SJCRH30 (cell line): ENCODE data around the gene RRN3. TPM values are rescaled to one million over a fixed set of nuclear protein-coding genes. Genes with fewer than 3 reads are reported as not detected.
A peak's percentile ranks its signal among the peaks of the same experiment; 100 is the strongest.
"Not testable (repeated sequence)": the region's sequence is repeated elsewhere in the genome, so short reads cannot be mapped to it uniquely, and the experiment has no call there.

Experiments
- DNase-seq, 2 experiments: peaks; one replicate each; pipeline ENCODE4 v3.0.0-alpha.2; 2015 to 2020
- H3K27ac ChIP-seq: fragments of 250-450 bp; sonication (Bioruptor Pico); 2 replicates; pipeline ENCODE4 v1.5.1; 2020; ENCODE audit warnings: mild to moderate bottlenecking, moderate library complexity
- H3K27me3 ChIP-seq: fragments of 250-450 bp; sonication (Bioruptor Pico); 2 replicates; pipeline ENCODE4 v1.5.1; 2020; ENCODE audit warnings: mild to moderate bottlenecking, moderate library complexity
- H3K36me3 ChIP-seq: fragments of 250-450 bp; sonication (Bioruptor Pico); 2 replicates; pipeline ENCODE4 v1.5.1; 2020; ENCODE audit warnings: mild to moderate bottlenecking, moderate library complexity
- H3K4me1 ChIP-seq: fragments of 250-450 bp; sonication (Bioruptor Pico); 2 replicates; pipeline ENCODE4 v1.5.1; 2020; ENCODE audit warnings: mild to moderate bottlenecking, moderate library complexity
- H3K4me3 ChIP-seq: fragments of 250-450 bp; sonication (Bioruptor Pico); 2 replicates; pipeline ENCODE4 v1.5.1; 2020; ENCODE audit warnings: mild to moderate bottlenecking, moderate library complexity
- H3K9me3 ChIP-seq: fragments of 250-450 bp; sonication (Bioruptor Pico); replicated peaks from 2 replicates; pipeline ENCODE4 v1.5.1; 2020; ENCODE audit warnings: mild to moderate bottlenecking, moderate library complexity
- total RNA-seq: library from RNA; depleted of rRNA; stranded (reverse); fragments of >200 nt; shearing (Covaris generic); gene quantifications from 2 replicates; pipeline ENCODE4 v1.2.3, GENCODE V29; 2014

RRN3 gene
- total RNA-seq, 1 experiment from 2014 or later = 53.2 TPM

DNA sequence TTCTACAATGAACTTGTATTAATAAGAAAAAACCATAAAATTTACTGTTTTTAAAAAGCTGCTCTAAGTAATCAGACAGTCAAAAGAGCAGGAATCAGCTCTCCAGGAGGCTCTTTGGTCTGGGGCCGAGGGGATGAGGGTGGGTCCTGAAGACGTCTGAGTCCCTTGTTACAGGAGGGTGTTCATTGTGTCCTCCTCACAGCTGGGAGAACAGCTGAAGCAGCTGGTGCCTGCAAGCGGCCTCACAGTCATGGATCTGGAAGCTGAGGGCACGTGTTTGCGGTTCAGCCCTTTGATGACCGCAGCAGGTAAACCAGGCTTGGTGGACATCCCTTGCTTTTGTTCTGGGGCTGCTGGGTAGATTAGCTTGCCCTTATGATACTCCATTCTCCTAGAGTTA, 64.3 kb downstream of the RRN3 start:
- not testable (repeated sequence) for H3K9me3 ChIP-seq, H3K27me3 ChIP-seq, H3K4me3 ChIP-seq, H3K4me1 ChIP-seq
- peak; percentile 70 for DNase-seq
- Histone ChIP-seq H3K27ac (peak overlapping the region; percentile 67), H3K36me3 (peaks cover 23% of the 10 kb centered on the region)

DNA sequence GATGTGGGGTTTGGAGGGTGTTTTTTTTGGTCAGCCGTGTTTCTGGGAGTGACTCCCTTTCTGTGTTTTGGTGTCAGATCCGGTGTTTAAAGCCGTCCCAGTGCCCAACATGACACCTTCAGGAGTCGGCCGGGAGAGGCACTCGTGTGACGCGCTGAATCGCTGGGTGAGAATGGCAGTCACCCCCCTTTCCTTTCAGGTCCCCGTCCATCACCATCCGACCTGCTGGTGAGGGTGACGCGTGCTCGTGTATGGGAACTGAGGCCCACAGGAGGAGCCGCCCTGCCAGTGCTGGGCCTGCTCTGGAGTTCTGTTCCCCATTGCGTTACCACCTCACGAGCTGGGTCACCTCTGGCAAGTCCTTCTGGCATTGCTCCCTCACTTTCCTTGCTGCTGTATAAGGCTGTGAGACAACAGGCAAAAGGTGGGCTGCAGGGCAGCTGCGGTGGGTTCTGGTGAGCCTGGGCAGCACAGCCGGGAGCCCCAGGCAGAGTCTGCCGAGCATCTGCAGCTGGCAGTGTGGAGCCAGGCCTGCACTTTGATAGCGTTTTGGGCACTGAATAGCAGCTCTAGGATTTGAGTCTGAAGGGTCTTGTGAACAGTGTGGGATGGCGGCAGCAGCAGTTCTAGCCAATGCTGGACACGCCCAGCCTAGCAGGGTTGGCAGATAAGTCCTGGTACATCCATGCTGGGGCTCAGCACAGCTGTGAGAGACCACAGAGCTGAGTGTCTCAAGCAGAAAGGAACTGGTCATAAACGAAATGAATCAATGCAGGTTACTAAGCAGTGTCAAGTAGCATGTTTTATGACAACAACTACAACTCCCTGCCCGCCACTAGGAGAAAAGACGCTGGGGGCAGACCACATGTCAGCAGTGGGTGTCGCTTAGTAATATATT, 65.0 kb downstream of the RRN3 start:
- not testable (repeated sequence) for H3K4me3 ChIP-seq, H3K27me3 ChIP-seq, H3K9me3 ChIP-seq, H3K4me1 ChIP-seq
- Histone ChIP-seq H3K36me3 (peaks cover 22% of the 10 kb centered on the region), H3K27ac (peak overlapping the region; percentile 67)
- peak; percentile 66 to 70 for DNase-seq

DNA sequence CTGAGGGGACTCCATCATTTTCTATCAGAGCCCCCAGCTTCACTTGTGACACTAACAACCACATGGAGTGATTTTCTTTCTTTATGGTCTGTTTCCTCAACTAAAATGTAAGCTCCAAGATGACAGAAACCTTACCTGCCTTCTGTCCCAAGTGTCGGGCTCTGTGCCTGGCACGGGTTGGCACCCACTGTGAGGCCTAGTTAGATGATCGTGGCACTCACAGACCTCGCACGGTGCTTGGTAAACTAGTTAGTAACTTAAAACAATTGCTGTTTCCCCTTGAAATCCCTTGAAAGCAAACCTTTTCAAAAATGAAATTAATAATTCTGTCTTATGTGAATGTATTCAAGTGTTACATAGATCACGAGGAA, 65.7 kb downstream of the RRN3 start:
- H3K4me1 ChIP-seq, DNase-seq, H3K27ac ChIP-seq, H3K27me3 ChIP-seq, H3K9me3 ChIP-seq, H3K4me3 ChIP-seq: not testable (repeated sequence)
- H3K36me3 ChIP-seq = peaks cover 15% of the 10 kb centered on the region

DNA sequence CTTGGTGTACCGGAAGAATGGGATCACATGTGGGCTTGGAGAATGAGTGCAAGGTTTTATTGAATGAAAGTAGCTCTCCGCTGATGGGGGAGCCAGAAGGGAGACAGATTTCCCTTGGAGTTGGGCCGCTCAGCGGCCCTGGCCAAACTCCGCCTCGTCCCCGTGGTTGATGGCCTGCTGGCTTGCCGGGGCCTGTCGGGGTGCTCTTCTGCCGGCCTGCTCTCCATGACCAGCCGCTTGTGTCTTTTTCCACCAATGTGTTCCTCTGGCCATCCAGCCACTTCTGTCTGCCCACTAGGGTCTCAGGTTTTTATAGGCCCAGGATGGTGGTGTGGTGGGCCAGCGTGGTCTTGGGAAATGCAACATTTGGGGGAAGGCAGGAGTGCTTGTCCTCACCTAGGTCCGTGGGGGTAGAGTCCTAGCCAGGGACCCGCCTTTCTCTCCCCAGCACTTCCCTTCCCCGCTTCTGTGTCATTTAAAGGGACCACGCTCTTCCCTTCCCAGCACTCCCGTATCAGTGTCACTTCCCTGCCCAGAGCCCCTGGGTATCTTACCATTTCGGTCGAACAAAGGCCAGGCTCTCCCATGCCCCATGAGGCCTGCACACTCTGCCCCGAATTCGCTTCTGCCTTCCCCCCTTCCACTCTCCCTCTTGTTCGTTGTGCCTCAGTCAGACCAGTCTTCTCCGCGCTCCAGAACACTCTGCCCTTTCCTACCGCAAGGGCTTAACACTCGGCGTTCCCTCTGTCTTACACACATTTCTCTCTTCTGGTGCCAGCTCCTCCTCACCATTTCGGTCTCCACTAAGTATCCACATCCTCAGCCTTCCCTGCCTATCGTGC, 66.3 kb downstream of the RRN3 start:
- not testable (repeated sequence) for H3K4me1 ChIP-seq, H3K9me3 ChIP-seq, H3K4me3 ChIP-seq, DNase-seq, H3K27me3 ChIP-seq, H3K27ac ChIP-seq
- peaks cover 17% of the 10 kb centered on the region for H3K36me3 ChIP-seq

DNA sequence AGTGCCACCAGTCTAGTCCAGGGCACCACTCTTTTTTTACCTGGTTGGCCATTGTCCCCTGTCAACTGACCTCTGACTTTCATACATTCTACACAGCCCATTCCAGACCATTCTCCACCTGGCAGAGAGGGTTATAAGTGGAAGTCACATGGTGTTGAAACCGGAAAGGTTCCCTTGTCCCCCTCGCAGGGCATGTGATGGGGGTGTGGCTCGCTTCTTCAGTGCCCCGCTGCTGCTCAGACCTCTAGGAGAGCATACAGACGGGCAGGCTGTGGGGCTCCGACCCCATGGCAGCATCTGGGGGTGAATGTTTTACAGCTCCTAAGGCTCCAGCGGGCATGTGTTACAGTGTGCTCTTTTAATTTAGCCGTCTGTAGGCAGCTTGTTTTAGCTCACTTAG, 67.0 kb downstream of the RRN3 start:
- not testable (repeated sequence) for DNase-seq, H3K27me3 ChIP-seq, H3K27ac ChIP-seq, H3K9me3 ChIP-seq, H3K4me3 ChIP-seq
- Histone ChIP-seq H3K36me3 (peaks cover 20% of the 10 kb centered on the region), H3K4me1 (peaks cover 13% of the 10 kb centered on the region)

DNA sequence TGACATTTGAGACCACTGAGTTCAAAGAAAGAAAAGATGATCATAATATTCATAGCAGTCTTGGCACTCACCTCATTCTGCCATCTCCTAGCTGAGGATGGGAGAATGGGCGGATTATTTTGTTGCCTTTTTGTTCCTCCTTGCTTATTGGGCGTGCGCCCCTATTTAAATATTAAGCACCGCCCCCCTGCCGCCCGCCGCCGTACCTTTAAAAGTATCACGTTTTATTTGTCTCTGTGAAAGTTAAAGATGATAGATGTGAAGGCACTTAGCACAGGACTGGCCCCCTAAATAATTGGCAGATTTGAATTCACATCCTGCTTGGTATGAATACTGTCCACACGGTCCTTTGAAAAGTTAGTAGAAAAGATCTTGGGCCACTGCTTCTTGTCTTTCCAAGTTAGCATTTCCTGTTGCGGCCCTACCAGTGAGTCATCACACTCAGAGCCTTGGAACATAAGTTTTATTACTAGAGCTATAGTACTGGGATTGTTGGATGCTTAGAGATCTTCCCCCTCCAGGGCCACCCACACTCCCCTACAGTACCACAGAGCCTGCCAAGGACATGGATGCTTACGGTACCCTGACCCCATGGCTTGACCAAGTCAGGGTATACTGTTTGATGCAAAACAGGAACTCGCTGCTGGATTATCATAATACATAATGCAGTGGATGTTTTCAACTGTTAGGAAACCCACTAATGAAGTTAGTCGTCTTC, 68.7 kb downstream of the RRN3 start:
- DNase-seq, H3K27ac ChIP-seq, H3K4me3 ChIP-seq, H3K9me3 ChIP-seq, H3K27me3 ChIP-seq: not testable (repeated sequence)
- Histone ChIP-seq H3K4me1 (peaks cover 22% of the 10 kb centered on the region), H3K36me3 (peaks cover 23% of the 10 kb centered on the region)

DNA sequence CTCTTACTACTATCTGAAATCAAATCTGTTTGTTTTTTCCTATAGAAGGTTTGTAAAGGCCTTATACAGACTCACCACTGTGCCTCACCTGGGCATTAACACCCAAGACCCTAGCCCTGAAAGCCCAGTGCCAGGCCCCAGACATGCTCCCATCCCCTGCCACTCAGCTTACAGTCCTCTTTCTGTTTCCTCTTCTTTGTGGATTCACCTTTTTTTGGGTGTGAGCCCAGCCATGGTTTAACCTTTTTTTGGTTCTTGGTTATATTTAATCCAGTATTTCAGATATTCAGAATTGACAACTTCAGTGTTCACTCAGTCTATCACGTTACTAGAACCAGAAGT, 69.2 kb downstream of the RRN3 start:
- not testable (repeated sequence) for H3K9me3 ChIP-seq, H3K27me3 ChIP-seq, H3K4me3 ChIP-seq, H3K27ac ChIP-seq, DNase-seq
- Histone ChIP-seq H3K36me3 (peaks cover 23% of the 10 kb centered on the region), H3K4me1 (peaks cover 20% of the 10 kb centered on the region)

DNA sequence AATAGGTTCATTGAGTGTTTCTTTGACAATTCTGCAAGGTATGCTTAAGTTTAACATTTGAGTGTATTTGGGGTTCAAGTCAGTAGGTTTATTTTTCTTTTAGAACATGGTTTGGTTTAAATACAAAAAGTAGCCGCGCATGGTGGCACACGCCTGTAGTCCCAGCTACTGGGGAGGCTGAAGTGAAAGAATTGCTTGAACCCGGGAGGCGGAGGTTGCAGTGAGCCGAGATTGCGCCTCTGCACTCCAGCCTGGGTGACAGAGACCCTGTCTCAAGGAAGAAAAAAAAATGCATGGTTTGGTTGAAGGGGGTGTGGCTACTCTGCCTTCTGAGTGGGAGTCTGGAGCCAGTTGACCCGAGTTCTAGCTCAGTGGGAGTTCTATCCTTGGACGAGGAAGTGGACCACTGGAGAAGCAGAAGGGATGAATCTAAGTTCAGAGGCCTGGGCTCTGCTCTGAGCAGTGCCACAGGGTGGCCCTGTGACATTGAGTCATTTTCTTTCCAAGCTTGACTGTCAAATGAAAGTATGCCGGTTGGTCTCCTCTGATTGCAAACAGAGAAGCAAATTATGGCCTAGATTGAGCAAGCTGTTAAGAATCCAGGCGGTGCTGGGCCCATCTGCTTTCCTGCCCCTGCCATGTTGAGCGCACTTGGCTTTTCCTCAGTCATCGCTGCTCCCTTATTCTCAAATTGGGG, 70.5 kb downstream of the RRN3 start:
- DNase-seq = not testable (repeated sequence)
- H3K36me3 ChIP-seq = peaks cover 32% of the 10 kb centered on the region

DNA sequence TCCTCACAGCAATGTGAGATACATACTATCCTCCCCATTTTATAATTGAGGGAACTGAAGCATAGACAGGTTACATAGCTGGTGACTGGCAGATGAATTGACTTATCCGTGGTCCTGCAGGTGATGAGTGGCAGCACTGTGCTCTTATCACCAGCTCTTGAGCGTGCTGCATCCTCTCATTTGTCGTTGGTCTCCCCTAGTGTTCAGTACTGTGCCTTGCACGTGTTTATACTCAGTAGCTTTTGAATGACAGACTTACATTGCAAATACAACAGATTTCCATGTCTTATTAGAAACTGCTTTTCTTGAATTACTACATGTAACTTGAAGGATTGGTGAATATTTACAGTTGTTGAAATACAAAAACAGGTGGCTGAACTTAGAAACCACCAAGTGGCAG, 71.9 kb downstream of the RRN3 start:
- not testable (repeated sequence) for H3K27ac ChIP-seq, H3K27me3 ChIP-seq, H3K4me3 ChIP-seq, H3K9me3 ChIP-seq
- Histone ChIP-seq H3K4me1 (peaks cover 25% of the 10 kb centered on the region), H3K36me3 (peaks cover 33% of the 10 kb centered on the region)
- DNase-seq = peak; percentile 29 to 58

More for the DNA sequence above, 70.5 kb downstream of the RRN3 start:
- H3K27me3 ChIP-seq, H3K27ac ChIP-seq, H3K9me3 ChIP-seq, H3K4me3 ChIP-seq: not testable (repeated sequence)
- peaks cover 17% of the 10 kb centered on the region for H3K4me1 ChIP-seq

DNA sequence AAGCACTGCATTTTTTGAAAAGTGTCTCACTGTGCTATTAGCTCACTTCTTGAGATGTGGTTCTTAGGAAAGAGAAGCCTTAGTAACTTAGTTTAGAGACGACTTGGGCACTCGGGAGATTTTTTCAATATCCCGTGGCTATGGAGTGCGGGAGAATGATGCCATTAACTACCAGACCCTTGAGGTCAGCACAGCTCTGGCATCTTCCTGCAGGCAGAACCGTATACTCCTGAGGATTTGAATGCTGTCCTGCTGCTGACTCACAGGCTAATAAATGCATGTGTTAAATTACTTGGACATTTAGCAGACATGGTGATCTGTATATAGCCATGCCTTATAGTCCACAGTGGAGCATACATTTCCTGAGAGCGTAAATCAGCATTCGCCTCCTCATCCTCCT, 72.6 kb downstream of the RRN3 start:
- Histone ChIP-seq H3K4me1 (peaks cover 31% of the 10 kb centered on the region), H3K36me3 (peaks cover 33% of the 10 kb centered on the region)
- H3K9me3 ChIP-seq, H3K27me3 ChIP-seq, H3K4me3 ChIP-seq, H3K27ac ChIP-seq: not testable (repeated sequence)
- DNase-seq = peak in 1 of 2 experiments; percentile 24

DNA sequence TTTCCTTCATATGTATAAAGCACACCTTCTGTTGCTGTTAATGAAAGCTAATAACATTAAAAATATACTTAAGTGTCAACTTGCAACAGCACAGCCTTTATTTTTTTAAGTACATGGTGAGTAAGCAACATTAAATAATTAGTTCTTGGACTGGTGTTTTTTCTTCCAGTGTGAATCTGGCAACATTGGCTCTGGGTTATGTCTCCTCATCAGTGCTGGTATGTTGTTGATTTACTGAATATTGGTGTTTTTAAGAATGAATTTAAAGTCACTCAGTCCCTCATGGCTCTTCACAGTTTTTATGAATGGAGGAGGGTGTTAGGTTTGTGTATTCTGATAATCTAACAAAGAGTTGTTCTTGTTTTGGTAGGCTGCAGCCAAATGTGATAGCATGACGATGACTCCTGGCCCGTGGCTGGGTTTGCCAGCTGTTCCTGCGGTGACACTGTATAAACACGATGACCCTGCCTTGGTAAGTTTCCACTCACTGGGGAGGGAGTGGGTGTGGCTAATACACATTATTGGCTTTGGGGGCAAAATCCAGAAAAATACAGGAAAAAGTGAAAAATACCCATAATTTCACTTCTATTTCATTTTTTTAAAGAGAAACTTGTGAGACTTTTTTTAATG, 77.0 kb downstream of the RRN3 start:
- peak overlapping the region; percentile 96 for H3K27ac ChIP-seq
- not testable (repeated sequence) for H3K27me3 ChIP-seq, H3K9me3 ChIP-seq, H3K4me3 ChIP-seq
- peak; percentile 92 to 95 for DNase-seq
- H3K4me1 ChIP-seq = peaks cover 27% of the 10 kb centered on the region
- H3K36me3 ChIP-seq = peaks cover 21% of the 10 kb centered on the region

DNA sequence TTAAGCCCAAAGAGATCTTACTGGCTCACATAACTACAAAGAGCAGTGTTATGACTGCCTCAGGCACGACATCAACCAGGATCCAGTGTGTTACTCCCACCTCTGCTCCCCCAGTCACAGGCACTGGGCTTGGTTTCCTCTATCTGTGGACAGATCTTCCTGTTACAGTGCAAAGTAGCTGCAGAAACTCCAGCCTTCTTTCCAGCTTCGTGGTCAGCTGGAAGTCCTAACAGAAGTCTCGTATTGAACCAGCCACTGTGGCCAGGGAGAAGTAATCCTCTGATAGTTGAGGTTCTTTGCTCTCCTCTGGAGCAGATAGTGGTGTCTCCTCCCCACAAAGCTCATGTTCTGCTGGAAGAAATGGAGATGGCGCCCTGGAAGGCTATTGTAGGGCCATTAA, 77.7 kb downstream of the RRN3 start:
- H3K9me3 ChIP-seq, H3K27me3 ChIP-seq, H3K4me3 ChIP-seq: not testable (repeated sequence)
- H3K4me1 ChIP-seq = peaks cover 21% of the 10 kb centered on the region
- H3K36me3 ChIP-seq = peaks cover 21% of the 10 kb centered on the region
- DNase-seq = peak; percentile 69 to 83
- H3K27ac ChIP-seq = peak overlapping the region; percentile 96

DNA sequence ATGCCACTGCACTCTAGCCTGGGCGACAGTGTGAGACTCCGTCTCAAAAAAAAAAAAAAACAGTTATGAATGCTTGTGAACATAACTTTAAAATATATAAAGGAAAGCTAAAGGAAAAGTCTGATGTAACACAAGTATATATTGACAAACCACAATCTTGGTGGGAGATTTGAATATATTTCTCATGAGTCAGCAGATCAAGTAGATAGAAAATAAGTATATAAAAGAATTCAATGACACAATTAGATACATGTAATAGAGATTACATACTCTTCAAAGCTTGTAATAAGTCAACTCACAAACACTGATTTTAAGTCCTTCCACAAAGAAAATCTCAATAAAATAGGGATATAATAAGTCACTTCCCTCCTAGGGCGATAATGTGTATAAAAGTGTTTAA, 78.4 kb downstream of the RRN3 start:
- not testable (repeated sequence) for H3K27me3 ChIP-seq, DNase-seq, H3K27ac ChIP-seq, H3K4me3 ChIP-seq, H3K9me3 ChIP-seq
- peaks cover 19% of the 10 kb centered on the region for H3K36me3 ChIP-seq
- H3K4me1 ChIP-seq = peaks cover 18% of the 10 kb centered on the region

DNA sequence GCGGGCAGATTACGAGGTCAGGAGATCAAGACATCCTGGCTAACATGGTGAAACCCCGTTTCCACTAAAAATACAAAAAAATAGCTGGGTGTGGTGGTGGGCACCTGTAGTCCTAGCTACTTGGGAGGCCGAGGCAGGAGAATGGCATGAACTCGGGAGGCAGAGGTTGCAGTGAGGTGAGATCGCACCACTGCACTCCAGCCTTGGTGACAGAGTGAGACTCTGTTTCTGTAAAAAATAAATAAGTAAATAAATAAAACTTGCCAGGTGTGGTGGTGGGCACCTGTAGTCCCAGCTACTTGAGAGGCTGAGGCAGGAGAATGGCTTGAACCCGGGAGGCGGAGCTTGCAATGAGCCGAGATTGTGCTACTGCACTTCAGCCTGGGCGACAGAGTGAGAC, 81.1 kb downstream of the RRN3 start:
- not testable (repeated sequence) for H3K27ac ChIP-seq, H3K4me3 ChIP-seq, DNase-seq, H3K27me3 ChIP-seq, H3K9me3 ChIP-seq
- Histone ChIP-seq H3K36me3 (peaks cover 16% of the 10 kb centered on the region), H3K4me1 (peaks cover 15% of the 10 kb centered on the region)
